Activated naive CD4-positive, alpha-beta T cell treated with anti-CD3 and anti-CD28 coated beads, Interleukin-2, amount 10 ng/mL, durations not matched to agents 7 days and 5 days (primary cell): ENCODE data around the gene MTFP1.
"Not testable (repeated sequence)": the region's sequence is repeated elsewhere in the genome, so short reads cannot be mapped to it uniquely, and the experiment has no call there.

ENCODE experiments used
- CTCF ChIA-PET: fragments of 350-600 bp; sonication (Branson Sonifier 250); formaldehyde crosslinking; loops from one replicate; lab custom pipeline; 2021; ENCODE audit warnings: antibody characterized with exemption; lab: Charles Lee
- DNase-seq: peaks from one replicate; pipeline ENCODE4 v3.0.0-alpha.2; 2020
- H3K27ac Mint-ChIP-seq: one replicate; pipeline ENCODE4 v1.8.0; 2021; ENCODE audit warnings: mild to moderate bottlenecking, moderate library complexity, mixed read lengths
- H3K27me3 Mint-ChIP-seq: one replicate; pipeline ENCODE4 v1.8.0; 2021; ENCODE audit warnings: mild to moderate bottlenecking, mixed read lengths
- H3K36me3 Mint-ChIP-seq: one replicate; pipeline ENCODE4 v1.8.0; 2021; ENCODE audit warnings: mixed read lengths
- H3K4me1 Mint-ChIP-seq: one replicate; pipeline ENCODE4 v1.8.0; 2021; ENCODE audit warnings: mixed read lengths
- H3K4me3 Mint-ChIP-seq: one replicate; pipeline ENCODE4 v1.8.0; 2021; ENCODE audit warnings: mild to moderate bottlenecking, moderate library complexity, mixed read lengths
- H3K9me3 Mint-ChIP-seq: one replicate; pipeline ENCODE4 v1.8.0; 2021; ENCODE audit warnings: mixed read lengths

The MTFP1 gene

GRCh38 chr22:30396871-30397655 lies 28.5 kb upstream of the MTFP1 start, which contains the start of gene SEC14L2:
Gene SEC14L2 (plus strand): TSS chr22:30397018. CDS start chr22:30397117, 99 bp downstream.
- peaks cover 2% of the 10 kb centered on the region for H3K36me3 Mint-ChIP-seq
- no peaks in the 10 kb centered on the region for H3K9me3 Mint-ChIP-seq
- H3K4me3 Mint-ChIP-seq = peak within 1 kb of the TSS; percentile 83
- peaks cover 25% of the 10 kb centered on the region for H3K27me3 Mint-ChIP-seq
- peak; percentile 80 for DNase-seq
- no peak within 1 kb of the TSS for H3K27ac Mint-ChIP-seq
- peaks cover 51% of the 10 kb centered on the region for H3K4me1 Mint-ChIP-seq
- CTCF ChIA-PET = interaction anchor here (1.3 to 2.5 kb wide), 7 partner anchors 15 to 109 kb away, joined by 3 to 13 read pairs (median 5); partner anchors contain the start of gene MTFP1

- Mint-ChIP-seq H3K27me3 (peaks cover 25% of the 10 kb centered on the region), H3K9me3 (no peaks in the 10 kb centered on the region), H3K4me3 (peak overlapping the region; percentile 83), H3K36me3 (peaks cover 2% of the 10 kb centered on the region), H3K4me1 (peaks cover 44% of the 10 kb centered on the region), H3K27ac (no peak overlapping the region)
- no peak for DNase-seq
- CTCF ChIA-PET = interaction anchor here (1.3 to 2.5 kb wide), 7 partner anchors 8 to 110 kb away, joined by 3 to 13 read pairs (median 5); partner anchors contain the start of gene MTFP1
These were observed 27.6 kb upstream of the MTFP1 start for GRCh38 chr22:30397656-30398635.

- peaks cover 25% of the 10 kb centered on the region for H3K27me3 Mint-ChIP-seq
- peaks cover 33% of the 10 kb centered on the region for H3K4me1 Mint-ChIP-seq
- H3K4me3 Mint-ChIP-seq = peak overlapping the region; percentile 83
- H3K9me3 Mint-ChIP-seq = no peaks in the 10 kb centered on the region
- H3K27ac Mint-ChIP-seq = peak overlapping the region; percentile 9
- CTCF ChIA-PET = interaction anchor here (1.4 to 2.5 kb wide), 2 partner anchors 9 to 111 kb away, joined by 5 to 13 read pairs; no protein-coding TSS in a partner anchor
- H3K36me3 Mint-ChIP-seq = peaks cover 2% of the 10 kb centered on the region
- DNase-seq = peak; percentile 31
These were observed 26.6 kb upstream of the MTFP1 start for GRCh38 chr22:30398685-30399680.

- Mint-ChIP-seq H3K27me3 (peaks cover 25% of the 10 kb centered on the region), H3K4me1 (peaks cover 33% of the 10 kb centered on the region), H3K4me3 (no peak overlapping the region), H3K9me3 (no peaks in the 10 kb centered on the region), H3K36me3 (peaks cover 2% of the 10 kb centered on the region), H3K27ac (no peak overlapping the region)
- no peak for DNase-seq
- CTCF ChIA-PET = interaction anchor here (1.4 kb wide), 1 partner anchor 9 kb away, joined by 5 read pairs; no protein-coding TSS in a partner anchor
These were observed 25.9 kb upstream of the MTFP1 start for GRCh38 chr22:30399718-30400117.

GRCh38 chr22:30400159-30400558 lies 25.4 kb upstream of the MTFP1 start:
- Mint-ChIP-seq H3K4me3 (no peak overlapping the region), H3K9me3 (no peaks in the 10 kb centered on the region), H3K27ac (peak overlapping the region; percentile 19), H3K36me3 (peaks cover 2% of the 10 kb centered on the region), H3K27me3 (peaks cover 25% of the 10 kb centered on the region), H3K4me1 (peaks cover 33% of the 10 kb centered on the region)
- CTCF ChIA-PET = no interaction called here
- no peak for DNase-seq

GRCh38 chr22:30401024-30401423 lies 24.5 kb upstream of the MTFP1 start:
- H3K4me1 Mint-ChIP-seq = peaks cover 27% of the 10 kb centered on the region
- not testable (repeated sequence) for H3K4me3 Mint-ChIP-seq, H3K36me3 Mint-ChIP-seq, H3K27ac Mint-ChIP-seq, DNase-seq, H3K9me3 Mint-ChIP-seq
- CTCF ChIA-PET = interaction anchor here (1.0 to 1.2 kb wide), 2 partner anchors 10 to 235 kb away, joined by 3 to 7 read pairs; partner anchors contain the start of gene SLC35E4
- peaks cover 25% of the 10 kb centered on the region for H3K27me3 Mint-ChIP-seq

GRCh38 chr22:30402028-30402765 lies 23.4 kb upstream of the MTFP1 start:
- no peak for DNase-seq
- peaks cover 17% of the 10 kb centered on the region for H3K4me1 Mint-ChIP-seq
- H3K9me3 Mint-ChIP-seq = no peaks in the 10 kb centered on the region
- no peak overlapping the region for H3K27ac Mint-ChIP-seq
- peaks cover 5% of the 10 kb centered on the region for H3K36me3 Mint-ChIP-seq
- peaks cover 15% of the 10 kb centered on the region for H3K27me3 Mint-ChIP-seq
- CTCF ChIA-PET = interaction anchor here (1.1 kb wide), 1 partner anchor 10 kb away, joined by 4 read pairs; no protein-coding TSS in a partner anchor
- no peak overlapping the region for H3K4me3 Mint-ChIP-seq

- not testable (repeated sequence) for H3K27ac Mint-ChIP-seq
- peaks cover 14% of the 10 kb centered on the region for H3K4me1 Mint-ChIP-seq
These were observed 22.8 kb upstream of the MTFP1 start for GRCh38 chr22:30402766-30403104.

GRCh38 chr22:30404307-30404706 lies 21.3 kb upstream of the MTFP1 start:
- Mint-ChIP-seq H3K4me1 (peaks cover 2% of the 10 kb centered on the region), H3K27ac (no peak overlapping the region), H3K9me3 (no peaks in the 10 kb centered on the region), H3K36me3 (peaks cover 6% of the 10 kb centered on the region), H3K27me3 (no peaks in the 10 kb centered on the region), H3K4me3 (no peak overlapping the region)
- CTCF ChIA-PET = no interaction called here
- DNase-seq = no peak

More at GRCh38 chr22:30402766-30403104, 22.8 kb upstream of the MTFP1 start:
- H3K4me3 Mint-ChIP-seq, H3K36me3 Mint-ChIP-seq, DNase-seq, H3K27me3 Mint-ChIP-seq, H3K9me3 Mint-ChIP-seq: not testable (repeated sequence)
- CTCF ChIA-PET = interaction anchor here (1.1 kb wide), 1 partner anchor 11 kb away, joined by 4 read pairs; no protein-coding TSS in a partner anchor

GRCh38 chr22:30405731-30406130 lies 19.8 kb upstream of the MTFP1 start:
- DNase-seq = no peak
- CTCF ChIA-PET = interaction anchor here (0.6 to 1.0 kb wide), 2 partner anchors 8 to 16 kb away, joined by 3 read pairs; no protein-coding TSS in a partner anchor
- peaks cover 13% of the 10 kb centered on the region for H3K36me3 Mint-ChIP-seq
- H3K4me1 Mint-ChIP-seq = peaks cover 2% of the 10 kb centered on the region
- no peaks in the 10 kb centered on the region for H3K9me3 Mint-ChIP-seq
- H3K27me3 Mint-ChIP-seq = no peaks in the 10 kb centered on the region
- H3K27ac Mint-ChIP-seq = peak overlapping the region; percentile 28
- H3K4me3 Mint-ChIP-seq = no peak overlapping the region

- Mint-ChIP-seq H3K36me3 (peaks cover 18% of the 10 kb centered on the region), H3K4me3 (no peak overlapping the region), H3K9me3 (no peaks in the 10 kb centered on the region), H3K27ac (no peak overlapping the region), H3K4me1 (peaks cover 2% of the 10 kb centered on the region), H3K27me3 (no peaks in the 10 kb centered on the region)
- CTCF ChIA-PET = interaction anchor here (1.0 kb wide), 1 partner anchor 8 kb away, joined by 3 read pairs; no protein-coding TSS in a partner anchor
- no peak for DNase-seq
These were observed 19.2 kb upstream of the MTFP1 start for GRCh38 chr22:30406400-30406799.

GRCh38 chr22:30408388-30409102 lies 17.0 kb upstream of the MTFP1 start:
- no peak overlapping the region for H3K4me3 Mint-ChIP-seq
- H3K27me3 Mint-ChIP-seq = no peaks in the 10 kb centered on the region
- H3K4me1 Mint-ChIP-seq = peaks cover 8% of the 10 kb centered on the region
- no peak for DNase-seq
- no peak overlapping the region for H3K27ac Mint-ChIP-seq
- CTCF ChIA-PET = no interaction called here
- H3K36me3 Mint-ChIP-seq = peaks cover 28% of the 10 kb centered on the region
- H3K9me3 Mint-ChIP-seq = no peaks in the 10 kb centered on the region
